GM12873 (cell line): ENCODE results near the gene DMRTB1.

ENCODE experiments used
- TF ChIP-seq, protein P1 (sequence below): IDR thresholded peaks from 2 replicates; pipeline ENCODE4 v1.5.1; 2012; ENCODE audit warnings: low read depth, mild to moderate bottlenecking, moderate library complexity, low read length, control low read depth; ENCODE audit not compliant: insufficient read depth; ENCODE audit errors: missing control alignments

The DMRTB1 gene

DNA sequence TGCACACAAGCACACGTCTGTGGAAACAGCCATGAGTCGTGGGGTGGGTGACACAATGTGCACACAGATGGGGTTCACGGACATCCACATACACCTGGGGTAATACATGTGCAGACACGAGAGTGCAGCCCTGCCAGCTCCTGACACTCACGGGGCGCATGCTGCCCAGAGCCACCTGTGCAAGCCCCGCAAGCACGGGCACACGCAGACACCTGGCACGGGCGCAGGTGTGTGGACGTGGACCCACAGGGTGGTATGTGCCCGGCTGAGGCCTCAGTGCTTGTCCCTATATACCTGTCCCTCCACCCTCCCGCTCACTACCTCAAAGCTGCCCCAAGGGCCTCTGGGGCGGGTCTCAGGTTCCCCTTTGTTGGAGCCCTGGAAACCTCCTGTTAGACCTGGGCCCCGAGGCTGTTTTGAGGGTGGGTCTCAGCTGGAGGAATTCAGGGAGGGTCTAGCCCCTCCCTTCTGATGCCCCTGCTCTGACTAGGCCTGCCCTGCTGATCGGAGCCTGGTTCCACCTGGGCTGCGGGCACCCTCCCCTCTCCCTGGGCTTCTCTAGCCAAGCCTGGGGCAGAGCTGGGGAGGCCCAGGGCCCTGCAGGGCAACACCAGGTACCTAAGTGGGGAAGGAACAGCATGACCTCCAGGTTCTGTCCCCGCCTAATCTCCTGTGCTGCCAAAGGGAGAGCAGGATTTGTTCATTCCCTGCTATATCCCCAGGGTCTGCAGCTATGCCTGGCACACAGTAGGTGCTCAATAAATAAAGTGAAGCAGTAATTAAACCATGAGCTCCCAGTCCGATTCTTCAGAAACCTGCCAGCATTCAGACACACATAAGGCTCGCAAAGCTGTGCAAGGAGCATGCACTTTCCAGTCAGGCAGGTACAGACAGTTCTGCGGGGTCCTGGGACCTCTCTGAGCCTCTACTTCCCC, 49.1 kb downstream of the DMRTB1 start:
- TF ChIP-seq, protein P1, sequence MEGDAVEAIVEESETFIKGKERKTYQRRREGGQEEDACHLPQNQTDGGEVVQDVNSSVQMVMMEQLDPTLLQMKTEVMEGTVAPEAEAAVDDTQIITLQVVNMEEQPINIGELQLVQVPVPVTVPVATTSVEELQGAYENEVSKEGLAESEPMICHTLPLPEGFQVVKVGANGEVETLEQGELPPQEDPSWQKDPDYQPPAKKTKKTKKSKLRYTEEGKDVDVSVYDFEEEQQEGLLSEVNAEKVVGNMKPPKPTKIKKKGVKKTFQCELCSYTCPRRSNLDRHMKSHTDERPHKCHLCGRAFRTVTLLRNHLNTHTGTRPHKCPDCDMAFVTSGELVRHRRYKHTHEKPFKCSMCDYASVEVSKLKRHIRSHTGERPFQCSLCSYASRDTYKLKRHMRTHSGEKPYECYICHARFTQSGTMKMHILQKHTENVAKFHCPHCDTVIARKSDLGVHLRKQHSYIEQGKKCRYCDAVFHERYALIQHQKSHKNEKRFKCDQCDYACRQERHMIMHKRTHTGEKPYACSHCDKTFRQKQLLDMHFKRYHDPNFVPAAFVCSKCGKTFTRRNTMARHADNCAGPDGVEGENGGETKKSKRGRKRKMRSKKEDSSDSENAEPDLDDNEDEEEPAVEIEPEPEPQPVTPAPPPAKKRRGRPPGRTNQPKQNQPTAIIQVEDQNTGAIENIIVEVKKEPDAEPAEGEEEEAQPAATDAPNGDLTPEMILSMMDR = no peak

DNA sequence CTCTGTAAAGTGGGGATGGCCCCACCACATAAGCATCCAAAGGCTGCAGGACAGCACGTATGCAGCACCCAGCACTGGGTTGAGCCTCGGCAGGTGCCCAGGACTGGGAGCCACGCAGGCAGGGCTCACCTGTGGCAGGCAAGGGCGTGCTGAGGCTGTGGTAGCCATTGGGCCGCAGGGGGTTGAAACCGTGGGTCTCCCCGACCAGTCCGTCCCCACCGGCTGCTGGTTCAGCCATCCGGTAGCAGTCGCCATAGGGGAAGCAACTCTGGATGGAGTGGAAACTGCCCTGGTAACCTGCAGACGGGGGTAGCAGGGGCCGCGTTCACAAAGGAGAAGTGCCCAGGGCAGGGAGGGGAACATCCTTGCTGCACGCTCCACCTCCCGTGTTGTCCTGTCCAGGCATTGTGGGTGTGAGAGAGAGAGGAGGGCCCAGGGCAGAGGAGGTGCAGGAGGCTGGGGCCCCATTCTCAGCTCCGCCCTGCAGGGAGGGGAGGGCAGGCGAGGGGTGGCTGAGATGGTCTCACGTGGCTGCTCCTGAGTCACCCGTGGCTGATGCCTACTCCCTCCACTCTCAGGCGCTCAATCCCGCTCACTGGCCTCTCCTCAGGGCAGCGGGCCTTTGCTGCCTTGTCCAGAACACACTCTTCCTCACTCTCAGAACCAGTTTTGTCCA, 49.9 kb downstream of the DMRTB1 start:
- TF ChIP-seq, protein P1 = no peak

DNA sequence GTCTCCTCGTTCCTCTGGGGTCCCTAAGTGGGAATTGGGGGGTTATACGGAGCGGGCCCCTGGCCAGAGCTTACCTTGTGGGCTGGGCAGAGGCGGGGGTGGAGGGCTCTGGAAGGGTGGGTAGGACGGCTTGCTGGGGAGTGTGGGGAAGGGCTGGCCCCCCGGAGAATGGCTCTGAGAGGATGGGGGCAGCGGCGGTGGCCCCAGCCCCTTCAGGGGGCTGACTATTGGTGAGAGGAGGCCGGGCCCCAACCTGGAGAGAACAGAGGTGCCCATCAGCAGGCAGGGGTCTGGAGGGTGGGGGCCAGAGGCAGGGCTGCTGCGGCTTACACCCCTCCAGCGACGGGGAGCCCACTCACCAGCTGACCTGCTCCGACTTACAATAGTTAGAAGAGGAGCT, 50.6 kb downstream of the DMRTB1 start:
- TF ChIP-seq, protein P1 = no peak

DNA sequence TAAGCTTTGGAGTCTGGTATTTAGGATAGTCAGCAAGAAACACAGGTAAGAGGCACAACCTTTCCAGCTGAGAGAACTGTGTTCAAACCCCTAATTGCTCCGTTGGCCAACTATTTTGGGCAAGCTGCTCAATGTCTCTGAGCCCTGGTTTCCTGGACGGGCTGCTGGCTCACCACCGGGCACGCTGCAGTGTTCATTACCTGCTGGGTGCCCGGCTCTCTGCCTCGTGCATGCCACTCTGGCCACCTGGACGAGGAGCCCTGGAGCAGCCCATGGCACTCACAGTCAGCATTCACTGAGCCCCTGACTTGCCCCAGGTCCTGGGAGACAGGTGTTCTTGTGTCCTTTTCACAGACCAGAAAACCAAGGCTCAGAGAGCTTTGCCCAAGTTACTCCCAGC, 51.0 kb downstream of the DMRTB1 start:
- TF ChIP-seq, protein P1 = no peak

DNA sequence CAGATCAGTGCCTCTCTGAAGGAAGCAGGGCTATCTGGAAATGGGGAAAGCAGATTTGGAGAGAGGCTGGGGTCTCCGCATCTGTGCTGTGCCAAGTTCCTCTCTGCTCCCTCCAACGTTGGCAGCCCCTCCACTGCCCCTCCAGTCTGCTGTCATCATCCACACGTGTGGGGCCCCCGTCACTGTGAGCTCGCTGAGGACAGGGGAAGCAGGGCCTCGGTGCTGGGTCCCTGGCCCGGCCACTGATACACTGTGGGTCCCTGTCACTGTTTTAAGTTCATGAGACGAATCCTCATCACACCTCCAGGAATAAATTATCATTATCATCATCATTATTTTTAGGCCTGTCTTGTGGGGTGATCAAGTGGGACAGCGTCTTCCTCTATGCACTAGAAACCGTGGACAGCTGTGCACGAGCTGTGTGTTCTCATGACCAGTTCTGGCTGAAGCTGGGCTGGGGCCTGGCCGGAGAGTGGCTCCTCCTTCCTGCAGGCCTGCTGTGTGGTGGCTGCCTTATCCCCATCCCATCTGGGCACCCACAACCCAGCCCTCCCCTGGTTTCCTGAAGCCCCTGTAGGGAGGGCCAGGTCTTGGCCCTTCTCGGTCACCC, 52.2 kb downstream of the DMRTB1 start:
- TF ChIP-seq, protein P1 = no peak

DNA sequence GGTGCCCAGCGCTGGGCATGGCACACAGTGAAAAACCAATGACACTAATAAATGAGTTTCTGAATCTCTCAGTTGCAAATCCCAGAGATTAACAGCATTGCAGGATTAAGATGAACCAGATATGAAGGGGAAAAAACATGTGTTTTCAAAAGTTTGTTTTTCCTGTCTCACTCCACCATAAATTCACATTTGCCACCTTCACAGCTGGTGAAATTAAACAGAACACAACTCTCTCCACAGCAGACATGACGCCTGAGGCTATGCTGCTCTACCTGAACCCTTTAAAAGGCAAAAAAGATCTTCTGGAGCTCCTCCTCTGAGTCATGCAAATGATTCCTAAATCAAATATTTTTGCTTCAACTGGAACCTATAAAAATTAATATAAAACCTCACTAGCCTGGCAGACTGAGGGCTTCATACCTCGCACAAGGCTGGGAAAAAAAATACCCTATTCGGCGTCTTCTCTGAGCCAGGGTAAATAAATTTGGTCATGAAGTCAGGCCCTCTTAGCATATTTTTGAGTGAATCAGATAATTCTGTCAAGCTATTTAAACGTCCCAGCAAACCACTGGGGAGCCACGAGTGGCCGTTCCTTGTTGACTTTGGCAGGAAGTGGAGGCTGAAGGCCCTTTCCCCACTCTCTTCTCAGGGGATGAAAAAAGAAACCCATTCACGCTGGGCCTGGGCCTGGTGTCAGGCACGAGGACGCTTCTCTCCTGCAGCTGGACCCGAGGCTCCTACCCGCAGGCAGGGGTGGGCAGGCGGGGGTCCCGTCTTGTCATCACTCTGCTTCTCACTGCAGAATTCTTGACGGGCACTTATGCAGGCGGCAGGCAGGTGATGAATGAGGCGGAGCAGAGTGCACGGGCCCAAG, 53.0 kb downstream of the DMRTB1 start:
- TF ChIP-seq, protein P1 = no peak
